Measurements from ENCODE around the gene NEK9. TPM values are rescaled to one million over a fixed set of nuclear protein-coding genes. Genes with fewer than 3 reads are reported as not detected.

The NEK9 gene
- total RNA-seq, 1 experiment from 2014 or later: 29.6 TPM

GRCh38 chr14:75113932-75114539 lies 12.8 kb downstream of the NEK9 start:
- H3K9me3 ChIP-seq (ENCODE audit: low read length): no peaks in the 10 kb centered on the region
- H3K4me1 ChIP-seq (ENCODE audit: insufficient read depth, low read length): no peaks in the 10 kb centered on the region
- no peak overlapping the region for H3K4me2 ChIP-seq (ENCODE audit: low read length)
- H3K4me3 ChIP-seq (ENCODE audit: low read length): no peak overlapping the region
- ATAC-seq (no peak), DNase-seq (no peak)
- H3K27ac ChIP-seq (ENCODE audit: low read length): no peak overlapping the region
- intact Hi-C loops (cut with micrococcal nuclease): no loop called here
- H3K27me3 ChIP-seq (ENCODE audit: low read length): no peaks in the 10 kb centered on the region
- H3F3A ChIP-seq (ENCODE audit: low read length, unreplicated experiment): no peaks in the 10 kb centered on the region
- no peak overlapping the region for H3K9ac ChIP-seq (ENCODE audit: low read length)
- CTCF ChIA-PET: no interaction called here
- no peak overlapping the region for H2AFZ ChIP-seq (ENCODE audit: low read length)
- POLR2A ChIA-PET (ENCODE audit: unreplicated experiment): no interaction called here
- no peak for TF ChIP-seq EZH2 (IDR thresholded peaks at IDR 0.05; ENCODE audit: low read length, unreplicated experiment)
- TF ChIP-seq EZH2phosphoT487 (IDR thresholded peaks at IDR 0.05; ENCODE audit: borderline replicate concordance, low read length): no peak
- no peak for TF ChIP-seq CTCF (conservative IDR thresholded peaks at IDR 0.05; ENCODE audit: low read depth, low read length)
- no peaks in the 10 kb centered on the region for H3K9me2 ChIP-seq (replicated peaks; ENCODE audit: low read length)
- H4K20me1 ChIP-seq (ENCODE audit: low read length): no peaks in the 10 kb centered on the region
- BruUV-seq (replicated peaks): no TSS peak
- H3K36me3 ChIP-seq (ENCODE audit: low read depth, low read length): peaks cover 13% of the 10 kb centered on the region; the same call in 1 of the 2 replicates
- H3K79me2 ChIP-seq (ENCODE audit: low read length): no peaks in the 10 kb centered on the region

GRCh38 chr14:75109877-75110276 lies 17.0 kb downstream of the NEK9 start:
- H2AFZ ChIP-seq (ENCODE audit: low read length): no peak overlapping the region
- DNase-seq: no peak
- ATAC-seq: no peak
- CTCF ChIA-PET: no interaction called here
- no peaks in the 10 kb centered on the region for H3K9me3 ChIP-seq (ENCODE audit: low read length)
- peaks cover 12% of the 10 kb centered on the region; the same call in 1 of the 2 replicates for H3K36me3 ChIP-seq (ENCODE audit: low read depth, low read length)
- H3F3A ChIP-seq (ENCODE audit: low read length, unreplicated experiment): no peaks in the 10 kb centered on the region
- no peak overlapping the region for H3K27ac ChIP-seq (ENCODE audit: low read length)
- no peaks in the 10 kb centered on the region for H4K20me1 ChIP-seq (ENCODE audit: low read length)
- no peaks in the 10 kb centered on the region for H3K79me2 ChIP-seq (ENCODE audit: low read length)
- no peaks in the 10 kb centered on the region for H3K27me3 ChIP-seq (ENCODE audit: low read length)
- H3K9ac ChIP-seq (ENCODE audit: low read length): no peak overlapping the region
- H3K9me2 ChIP-seq (replicated peaks; ENCODE audit: low read length): no peaks in the 10 kb centered on the region
- H3K4me2 ChIP-seq (ENCODE audit: low read length): no peak overlapping the region
- intact Hi-C loops (cut with micrococcal nuclease): no loop called here
- H3K4me3 ChIP-seq (ENCODE audit: low read length): no peak overlapping the region
- POLR2A ChIA-PET (ENCODE audit: unreplicated experiment): no interaction called here
- TF ChIP-seq EZH2phosphoT487 (IDR thresholded peaks at IDR 0.05; ENCODE audit: borderline replicate concordance, low read length): no peak
- TF ChIP-seq CTCF (conservative IDR thresholded peaks at IDR 0.05; ENCODE audit: low read depth, low read length): no peak
- no peak for TF ChIP-seq EZH2 (IDR thresholded peaks at IDR 0.05; ENCODE audit: low read length, unreplicated experiment)
- no peaks in the 10 kb centered on the region for H3K4me1 ChIP-seq (ENCODE audit: insufficient read depth, low read length)
- no TSS peak for BruUV-seq (replicated peaks)

GRCh38 chr14:75107186-75107585 lies 19.7 kb downstream of the NEK9 start:
- no TSS peak for BruUV-seq (replicated peaks)
- no peaks in the 10 kb centered on the region for H3K27me3 ChIP-seq (ENCODE audit: low read length)
- DNase-seq (no peak), ATAC-seq (no peak)
- no peaks in the 10 kb centered on the region for H3K4me1 ChIP-seq (ENCODE audit: insufficient read depth, low read length)
- no peaks in the 10 kb centered on the region for H3F3A ChIP-seq (ENCODE audit: low read length, unreplicated experiment)
- H3K4me3 ChIP-seq (ENCODE audit: low read length): no peak overlapping the region
- no peak overlapping the region for H3K4me2 ChIP-seq (ENCODE audit: low read length)
- ChIA-PET CTCF (no interaction called here), POLR2A (ENCODE audit: unreplicated experiment) (interaction anchor here (0.6 kb wide), 1 partner anchor 94 kb away, joined by 4 read pairs; no protein-coding TSS in a partner anchor)
- TF ChIP-seq CTCF (conservative IDR thresholded peaks at IDR 0.05; ENCODE audit: low read depth, low read length) (no peak), EZH2phosphoT487 (IDR thresholded peaks at IDR 0.05; ENCODE audit: borderline replicate concordance, low read length) (no peak), EZH2 (IDR thresholded peaks at IDR 0.05; ENCODE audit: low read length, unreplicated experiment) (no peak)
- no peaks in the 10 kb centered on the region for H3K79me2 ChIP-seq (ENCODE audit: low read length)
- H3K9ac ChIP-seq (ENCODE audit: low read length): no peak overlapping the region
- no peaks in the 10 kb centered on the region for H3K9me2 ChIP-seq (replicated peaks; ENCODE audit: low read length)
- intact Hi-C loops (cut with micrococcal nuclease): no loop called here
- no peaks in the 10 kb centered on the region for H3K9me3 ChIP-seq (ENCODE audit: low read length)
- no peak overlapping the region for H3K27ac ChIP-seq (ENCODE audit: low read length)
- peaks cover 6% of the 10 kb centered on the region; the same call in 1 of the 2 replicates for H3K36me3 ChIP-seq (ENCODE audit: low read depth, low read length)
- no peaks in the 10 kb centered on the region for H4K20me1 ChIP-seq (ENCODE audit: low read length)
- no peak overlapping the region for H2AFZ ChIP-seq (ENCODE audit: low read length)
